ENCODE data around the gene CSRP3. TPM values are rescaled to one million over a fixed set of nuclear protein-coding genes. Genes with fewer than 3 reads are reported as not detected.

CSRP3 gene
- total and polyA plus RNA-seq, 9 of the 15 experiments (the other 6 are each of a cell fraction or from before 2014, with no cell fraction given): 0.14 TPM; not detected in 8

DNA sequence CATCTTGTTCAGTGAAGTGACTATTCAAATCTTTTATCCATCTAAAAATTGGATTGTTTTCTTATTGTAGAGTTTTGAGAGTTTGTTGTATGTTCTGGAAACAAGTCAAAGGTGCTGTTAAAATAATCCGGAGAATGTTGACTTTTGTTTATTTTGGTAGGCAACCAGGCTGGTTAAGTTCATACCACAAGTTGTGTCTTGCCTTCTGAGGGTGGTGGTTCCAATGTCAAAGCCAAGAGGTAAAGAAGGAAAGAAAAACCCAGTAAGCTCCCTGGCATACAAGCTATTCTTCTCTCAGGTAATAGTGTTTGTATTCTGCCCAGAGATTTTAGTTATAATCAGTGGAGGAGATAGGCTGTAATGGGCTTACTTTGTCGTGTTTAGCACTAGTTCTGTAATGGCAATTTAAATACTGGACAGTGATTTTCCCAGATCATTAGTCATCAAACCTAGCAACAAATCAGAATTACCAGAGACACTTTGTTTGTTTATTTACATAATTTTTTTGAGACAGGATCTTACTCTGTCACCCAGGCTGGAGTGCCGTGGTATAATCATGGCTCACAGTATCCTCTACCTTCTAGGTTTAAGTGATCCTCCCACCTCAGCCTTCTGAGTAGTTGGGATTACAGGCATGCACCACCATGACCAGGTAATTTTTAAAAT, 15.1 kb upstream of the CSRP3 start (continued):
- TF ChIP-seq, protein P1, sequence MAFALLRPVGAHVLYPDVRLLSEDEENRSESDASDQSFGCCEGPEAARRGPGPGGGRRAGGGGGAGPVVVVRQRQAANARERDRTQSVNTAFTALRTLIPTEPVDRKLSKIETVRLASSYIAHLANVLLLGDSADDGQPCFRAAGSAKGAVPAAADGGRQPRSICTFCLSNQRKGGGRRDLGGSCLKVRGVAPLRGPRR (CRISPR knock-in tag; IDR thresholded peaks at IDR 0.05): no peak
- TF ChIP-seq ZNF764 (CRISPR knock-in tag; IDR thresholded peaks at IDR 0.05; ENCODE audit: low read depth): no peak

DNA sequence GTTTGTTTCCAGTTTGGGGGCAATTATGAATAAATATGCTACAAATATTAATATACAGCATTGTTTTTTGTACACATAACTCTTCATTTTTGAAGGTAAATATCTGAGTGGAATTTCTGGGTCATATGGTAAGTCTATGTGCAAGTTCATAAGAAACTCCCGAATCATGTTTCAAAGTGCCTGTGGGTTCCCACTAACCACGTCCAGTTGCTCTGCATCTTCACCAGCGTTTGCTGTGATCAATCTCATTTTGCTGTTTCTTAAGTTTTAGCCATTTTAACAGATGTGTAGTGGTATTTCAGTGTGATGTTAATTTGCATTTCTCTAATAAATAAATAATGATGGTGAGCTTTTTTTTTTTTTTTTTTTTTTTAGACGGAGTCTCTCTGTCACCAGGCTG, 14.2 kb upstream of the CSRP3 start:
- H3K4me2 ChIP-seq (ENCODE audit: insufficient read depth, low read length): no peak overlapping the region
- intact Hi-C loops (cut with micrococcal nuclease): loop anchor here (10.0 kb wide), 1 partner anchor 141 kb away; no protein-coding TSS in a partner anchor
- ChIA-PET CTCF (ENCODE audit: low intra/inter-chr PET ratio) (no interaction called here), POLR2A (interaction anchor here (0.6 kb wide), 1 partner anchor 1550 kb away, joined by 3 read pairs; no protein-coding TSS in a partner anchor)
- H2AFZ ChIP-seq (ENCODE audit: low read depth, low read length): no peak overlapping the region
- no peak overlapping the region for H3K27ac ChIP-seq (ENCODE audit: extremely low read depth, low read depth, low read length)
- no TSS peak for BruUV-seq (replicated peaks)
- in situ Hi-C loops (cut with MboI): no loop called here
- no peaks in the 10 kb centered on the region for H3K79me2 ChIP-seq (ENCODE audit: control insufficient read depth, insufficient read depth, low read length)
- no peak overlapping the region for H3K4me3 ChIP-seq
- no peaks in the 10 kb centered on the region for H3K9me3 ChIP-seq (replicated peaks; ENCODE audit: control insufficient read depth, insufficient read depth, low read depth, low read length)
- no peaks in the 10 kb centered on the region for H3K9me1 ChIP-seq (ENCODE audit: control insufficient read depth, insufficient read depth, low read length)
- H3K36me3 ChIP-seq (ENCODE audit: control insufficient read depth, insufficient read depth, low read length): no peaks in the 10 kb centered on the region
- peaks cover 0 to 4% of the 10 kb centered on the region in 2 experiments; a peak in 3 of 5 replicates for H3K4me1 ChIP-seq (replicated peaks in 1 of 2; ENCODE audit: control insufficient read depth in 2 of 2, insufficient read depth in 2 of 2, low read length in 2 of 2)
- H3K27me3 ChIP-seq (ENCODE audit: control insufficient read depth in 2 of 2, insufficient read depth in 2 of 2, low read length in 2 of 2): peaks cover 28 to 29% of the 10 kb centered on the region in 2 experiments
- TF ChIP-seq CBFA2T3 (IDR thresholded peaks at IDR 0.05): no peak
- no peak for TF ChIP-seq TCF7 (IDR thresholded peaks at IDR 0.05; ENCODE audit: borderline replicate concordance)
- TF ChIP-seq CSDE1 (IDR thresholded peaks at IDR 0.05): no peak
- TF ChIP-seq PHF8 (IDR thresholded peaks at IDR 0.05; ENCODE audit: borderline replicate concordance, low read length): no peak
- TF ChIP-seq TEAD4 (IDR thresholded peaks at IDR 0.05; ENCODE audit: low read length): no peak
- no peak for TF ChIP-seq TEAD4 (CRISPR knock-in tag; IDR thresholded peaks at IDR 0.05; ENCODE audit: borderline replicate concordance)
- no peak for TF ChIP-seq ZNF224 (CRISPR knock-in tag; IDR thresholded peaks at IDR 0.05)
- TF ChIP-seq SRSF3 (IDR thresholded peaks at IDR 0.05; ENCODE audit: insufficient read depth, low read length): no peak
- no peak for TF ChIP-seq TAF7 (tag; IDR thresholded peaks at IDR 0.05)
- TF ChIP-seq, protein P2, sequence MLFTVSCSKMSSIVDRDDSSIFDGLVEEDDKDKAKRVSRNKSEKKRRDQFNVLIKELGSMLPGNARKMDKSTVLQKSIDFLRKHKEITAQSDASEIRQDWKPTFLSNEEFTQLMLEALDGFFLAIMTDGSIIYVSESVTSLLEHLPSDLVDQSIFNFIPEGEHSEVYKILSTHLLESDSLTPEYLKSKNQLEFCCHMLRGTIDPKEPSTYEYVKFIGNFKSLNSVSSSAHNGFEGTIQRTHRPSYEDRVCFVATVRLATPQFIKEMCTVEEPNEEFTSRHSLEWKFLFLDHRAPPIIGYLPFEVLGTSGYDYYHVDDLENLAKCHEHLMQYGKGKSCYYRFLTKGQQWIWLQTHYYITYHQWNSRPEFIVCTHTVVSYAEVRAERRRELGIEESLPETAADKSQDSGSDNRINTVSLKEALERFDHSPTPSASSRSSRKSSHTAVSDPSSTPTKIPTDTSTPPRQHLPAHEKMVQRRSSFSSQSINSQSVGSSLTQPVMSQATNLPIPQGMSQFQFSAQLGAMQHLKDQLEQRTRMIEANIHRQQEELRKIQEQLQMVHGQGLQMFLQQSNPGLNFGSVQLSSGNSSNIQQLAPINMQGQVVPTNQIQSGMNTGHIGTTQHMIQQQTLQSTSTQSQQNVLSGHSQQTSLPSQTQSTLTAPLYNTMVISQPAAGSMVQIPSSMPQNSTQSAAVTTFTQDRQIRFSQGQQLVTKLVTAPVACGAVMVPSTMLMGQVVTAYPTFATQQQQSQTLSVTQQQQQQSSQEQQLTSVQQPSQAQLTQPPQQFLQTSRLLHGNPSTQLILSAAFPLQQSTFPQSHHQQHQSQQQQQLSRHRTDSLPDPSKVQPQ (CRISPR knock-in tag; IDR thresholded peaks at IDR 0.05; ENCODE audit: borderline replicate concordance): no peak
- no peak for TF ChIP-seq DDX20 (tag; IDR thresholded peaks at IDR 0.05; ENCODE audit: low read depth)
- TF ChIP-seq, protein P3, sequence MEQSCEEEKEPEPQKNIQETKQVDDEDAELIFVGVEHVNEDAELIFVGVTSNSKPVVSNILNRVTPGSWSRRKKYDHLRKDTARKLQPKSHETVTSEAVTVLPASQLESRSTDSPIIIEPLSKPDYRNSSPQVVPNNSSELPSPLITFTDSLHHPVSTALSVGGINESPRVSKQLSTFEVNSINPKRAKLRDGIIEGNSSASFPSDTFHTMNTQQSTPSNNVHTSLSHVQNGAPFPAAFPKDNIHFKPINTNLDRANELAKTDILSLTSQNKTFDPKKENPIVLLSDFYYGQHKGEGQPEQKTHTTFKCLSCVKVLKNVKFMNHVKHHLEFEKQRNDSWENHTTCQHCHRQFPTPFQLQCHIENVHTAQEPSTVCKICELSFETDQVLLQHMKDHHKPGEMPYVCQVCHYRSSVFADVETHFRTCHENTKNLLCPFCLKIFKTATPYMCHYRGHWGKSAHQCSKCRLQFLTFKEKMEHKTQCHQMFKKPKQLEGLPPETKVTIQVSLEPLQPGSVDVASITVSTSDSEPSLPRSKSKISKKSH (CRISPR knock-in tag; IDR thresholded peaks at IDR 0.05): no peak
- no peak for TF ChIP-seq POU5F1 (IDR thresholded peaks at IDR 0.05; ENCODE audit: borderline replicate concordance, low read depth, low read length, partially characterized antibody)
- WGBS (ENCODE audit: insufficient coverage, low coverage, missing lambda C conversion rate): 7% methylated on average over 3 of the region's 4 CpGs
- H3K9ac ChIP-seq (ENCODE audit: insufficient read depth in 1 of 2, low read depth in 2 of 2, low read length in 2 of 2): no peak overlapping the region
- no peak for ATAC-seq
- no peak for FAIRE-seq
- H4K20me1 ChIP-seq (replicated peaks; ENCODE audit: control insufficient read depth, insufficient read depth, low read length): no peaks in the 10 kb centered on the region
- DNase-seq (ENCODE audit: extremely low read depth in 1 of 4, low spot score in 3 of 4): no peak
